Motor neuron (in vitro differentiated cells): ENCODE measurements around the gene CUEDC2. TPM values are rescaled to one million over a fixed set of nuclear protein-coding genes. Genes with fewer than 3 reads are reported as not detected.

Experiments
- ATAC-seq, 8 experiments: fragments of 200-7000 bp; cut with Tn5 transposase; replicated peaks in 6 of 8; 2 replicates each; pipeline ENCODE4 v1.8.0; 2021; ENCODE audit warnings: mild to moderate bottlenecking in 8 of 8, moderate library complexity in 8 of 8
- H3K27ac ChIP-seq, 2 donors: fragments of 250-450 bp; sonication (Bioruptor Pico); 2 replicates each; pipeline ENCODE4 v1.9.0; 2021; ENCODE audit warnings: antibody characterized with exemption in 2 of 2, mild to moderate bottlenecking in 2 of 2, moderate library complexity in 1 of 2
- H3K4me1 ChIP-seq, 2 donors: fragments of 250-450 bp; sonication (Bioruptor Pico); replicated peaks in 1 of 2; 2 replicates each; pipeline ENCODE4 v1.6.1; 2021; ENCODE audit warnings: antibody characterized with exemption in 2 of 2, mild to moderate bottlenecking in 2 of 2, moderate library complexity in 1 of 2
- H3K4me3 ChIP-seq, 5 donors: fragments of 250-450 bp; sonication (Bioruptor Pico); 2 replicates each; pipeline ENCODE4 v1.9.0; 2021; ENCODE audit warnings: antibody characterized with exemption in 5 of 5, mild to moderate bottlenecking in 5 of 5, moderate library complexity in 4 of 5
- WGBS, 10 experiments: fragments of 450-650 bp; shearing (Covaris generic); methylation state at CpG; one replicate each; pipeline ENCODE4 v1.0.0; 2022; 5-methylcytosine and 5-hydroxymethylcytosine counted together
- in situ Hi-C, 9 experiments: fragments of 400-800 bp; cut with MboI; loops; one replicate each; pipeline ENCODE4 v1.15.0; 2021; ENCODE audit warnings: low sequenced_read_pairs in 9 of 9, low pct_unique_long_range_greater_than_20kb in 2 of 9; ENCODE audit not compliant: unreplicated experiment in 9 of 9
- total RNA-seq, 8 experiments: library from RNA; unstranded; fragments of 300-600 nt; gene quantifications; 2 replicates each; pipeline versions ENCODE4 v1.2.3 to v1.2.4, GENCODE V29; 2022

CUEDC2 gene
- total RNA-seq, 8 experiments from 2014 or later = 47.3 to 99.0 (median 71.7) TPM

DNA sequence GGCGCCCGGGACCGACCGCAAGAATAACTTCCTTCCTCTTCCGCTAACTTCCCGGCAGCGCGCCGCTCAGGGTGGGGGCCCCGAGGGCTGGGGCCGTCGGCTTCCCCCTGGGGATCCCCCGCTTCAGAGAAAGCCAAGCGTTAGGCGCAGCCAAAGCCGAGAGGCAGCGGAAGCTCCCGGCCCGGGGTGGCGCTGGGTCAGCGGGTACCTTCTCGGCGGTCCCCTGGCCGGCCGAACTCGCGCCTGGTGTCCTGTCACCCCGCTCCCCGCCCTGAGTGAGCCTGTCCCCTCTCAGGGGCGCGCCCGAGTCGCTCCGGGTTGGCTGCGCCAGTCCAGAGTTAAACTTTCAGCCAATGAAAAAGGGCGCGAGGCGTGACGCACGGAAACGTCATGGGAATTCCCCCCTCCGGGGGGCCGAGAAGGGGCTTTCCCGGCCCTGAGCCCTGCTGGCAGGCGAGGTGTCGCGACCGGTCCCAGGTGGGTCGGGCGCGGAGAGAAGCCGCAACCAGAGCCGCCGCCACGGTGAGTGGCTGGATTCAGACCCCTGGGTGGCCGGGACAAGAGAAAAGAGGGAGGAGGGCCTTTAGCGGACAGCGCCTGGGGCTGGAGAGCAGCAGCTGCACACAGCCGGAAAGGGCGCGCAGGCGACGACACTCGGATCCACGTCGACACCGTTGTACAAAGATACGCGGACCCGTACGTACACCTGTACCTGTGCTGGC lies 38.1 kb downstream of the CUEDC2 start:
- peak overlapping the region; percentile 37 to 77 (median 61) for H3K4me3 ChIP-seq
- H3K27ac ChIP-seq = peak overlapping the region in 1 of 2 donors; percentile 25
- in situ Hi-C loops = loop anchor here in 2 of 9 experiments (25.0 kb wide), 1 partner anchor 193 kb away; no protein-coding TSS in a partner anchor
- peak; percentile 78 to 89 (median 83) for ATAC-seq
- peaks cover 0 to 2% of the 10 kb centered on the region in 2 donors for H3K4me1 ChIP-seq
- 0 to 2% (median 1%) methylated on average over 5 to 11 of the region's 71 CpGs; no CpG with 5 or more reads in 6 of the 10 experiments for WGBS, 10 experiments

GRCh38 chr10:102393411-102394078 lies 38.8 kb downstream of the CUEDC2 start:
- Histone ChIP-seq H3K4me3 (peak overlapping the region; percentile 37 to 77 (median 61)), H3K27ac (no peak overlapping the region), H3K4me1 (peaks cover 0 to 2% of the 10 kb centered on the region in 2 donors)
- 0 to 85% (median 32%) methylated on average over 1 to 17 of the region's 30 CpGs; no CpG with 5 or more reads in 1 of the 10 experiments for WGBS, 10 experiments
- ATAC-seq = peak in 6 of 8 experiments; percentile 75 to 78 (median 76)
- in situ Hi-C loops = loop anchor here in 2 of 9 experiments (25.0 kb wide), 1 partner anchor 194 kb away; no protein-coding TSS in a partner anchor

- WGBS, 10 experiments = 21 to 100% (median 74%) methylated on average over 1 to 3 of the region's 5 CpGs; no CpG with 5 or more reads in 3 of the 10 experiments
- peaks cover 0 to 2% of the 10 kb centered on the region in 2 donors for H3K4me1 ChIP-seq
- ATAC-seq = no peak
- in situ Hi-C loops = loop anchor here in 2 of 9 experiments (25.0 kb wide), 1 partner anchor 195 kb away; no protein-coding TSS in a partner anchor
- H3K4me3 ChIP-seq = no peak overlapping the region
- H3K27ac ChIP-seq = no peak overlapping the region
Observed at GRCh38 chr10:102392306-102392705, 40.1 kb downstream of the CUEDC2 start.

DNA sequence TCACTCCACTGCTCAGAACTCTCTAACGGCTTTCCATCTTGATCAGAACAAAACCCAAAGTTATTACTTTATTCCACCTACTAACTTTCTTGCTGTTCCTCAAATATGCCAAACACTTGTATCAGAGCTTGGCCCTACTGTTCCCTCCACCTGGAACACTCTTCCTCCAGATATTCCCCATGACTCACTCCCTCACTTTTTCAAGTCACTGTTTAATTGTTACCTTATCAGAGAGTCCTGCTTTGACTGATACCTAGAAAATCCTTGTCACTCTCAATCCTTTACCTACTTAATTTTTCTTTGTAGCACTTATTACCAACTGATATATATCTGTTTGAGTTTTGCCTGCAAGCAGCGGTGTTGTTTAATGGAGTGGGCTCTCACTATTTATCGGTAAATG lies 42.5 kb downstream of the CUEDC2 start:
- no peak overlapping the region for H3K4me3 ChIP-seq
- WGBS, 10 experiments = 33 to 100% (median 86%) methylated on average over 1 to 3 of the region's 3 CpGs; no CpG with 5 or more reads in 1 of the 10 experiments
- H3K4me1 ChIP-seq = no peaks in the 10 kb centered on the region
- no peak for ATAC-seq
- in situ Hi-C loops = loop anchor here in 2 of 9 experiments (25.0 kb wide), 1 partner anchor 197 kb away; no protein-coding TSS in a partner anchor
- H3K27ac ChIP-seq = no peak overlapping the region

- H3K27ac ChIP-seq = no peak overlapping the region
- no peak overlapping the region for H3K4me3 ChIP-seq
- WGBS, 10 experiments = 57 to 88% (median 80%) methylated on average over 1 to 3 of the region's 4 CpGs; no CpG with 5 or more reads in 3 of the 10 experiments
- peak in 4 of 8 experiments; percentile 21 to 95 (median 92) for ATAC-seq
- in situ Hi-C loops = loop anchor here in 2 of 9 experiments (25.0 kb wide), 1 partner anchor 202 kb away; no protein-coding TSS in a partner anchor
- no peaks in the 10 kb centered on the region for H3K4me1 ChIP-seq
Observed at GRCh38 chr10:102384606-102385429, 47.6 kb downstream of the CUEDC2 start.

- in situ Hi-C loops = loop anchor here in 2 of 9 experiments (25.0 kb wide), 1 partner anchor 203 kb away; no protein-coding TSS in a partner anchor
- H3K4me1 ChIP-seq = no peaks in the 10 kb centered on the region
- no peak overlapping the region for H3K27ac ChIP-seq
- peak in 3 of 8 experiments; percentile 11 to 33 (median 30) for ATAC-seq
- no peak overlapping the region for H3K4me3 ChIP-seq
- 39 to 71% (median 55%) methylated on average over 1 to 4 of the region's 6 CpGs; no CpG with 5 or more reads in 5 of the 10 experiments for WGBS, 10 experiments
Observed at GRCh38 chr10:102384053-102384452, 48.3 kb downstream of the CUEDC2 start.

- 30 to 100% (median 90%) methylated on average over 2 of the region's 8 CpGs; no CpG with 5 or more reads in 7 of the 10 experiments for WGBS, 10 experiments
- in situ Hi-C loops = loop anchor here in 2 of 9 experiments (25.0 kb wide), 1 partner anchor 204 kb away; no protein-coding TSS in a partner anchor
- peak in 2 of 8 experiments; percentile 12 for ATAC-seq
- H3K4me3 ChIP-seq = no peak overlapping the region
- no peak overlapping the region for H3K27ac ChIP-seq
- H3K4me1 ChIP-seq = no peaks in the 10 kb centered on the region
Observed at GRCh38 chr10:102382871-102383270, 49.5 kb downstream of the CUEDC2 start.

GRCh38 chr10:102381983-102382382 lies 50.4 kb downstream of the CUEDC2 start:
- in situ Hi-C loops = loop anchor here in 2 of 9 experiments (25.0 kb wide), 1 partner anchor 205 kb away; no protein-coding TSS in a partner anchor

DNA sequence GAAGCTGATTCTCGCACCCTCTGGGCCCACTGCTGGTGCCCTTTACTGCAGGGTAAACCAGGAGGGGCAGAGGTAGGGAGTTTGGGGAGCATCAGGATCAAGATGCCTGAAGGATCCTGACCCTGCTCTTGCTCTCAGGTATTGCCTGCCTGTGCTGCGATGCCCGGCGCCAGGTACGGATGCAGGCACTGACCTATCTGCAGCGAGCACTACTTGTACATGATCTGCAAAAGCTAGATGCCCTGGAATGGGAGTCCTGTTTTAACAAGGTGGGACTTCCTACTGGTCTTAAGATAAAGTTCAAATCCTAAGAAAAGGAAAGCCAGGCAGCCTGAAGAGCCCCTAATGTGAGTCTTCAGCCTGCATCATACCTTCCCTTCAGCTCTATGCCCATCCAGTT lies 53.0 kb downstream of the CUEDC2 start:
- ATAC-seq = no peak

More at GRCh38 chr10:102381983-102382382, 50.4 kb downstream of the CUEDC2 start:
- Histone ChIP-seq H3K4me1 (no peaks in the 10 kb centered on the region), H3K4me3 (no peak overlapping the region), H3K27ac (no peak overlapping the region)
- peak in 4 of 8 experiments; percentile 19 to 34 (median 28) for ATAC-seq
- no CpG with 5 or more reads among the region's 9 CpGs for WGBS, 10 experiments

GRCh38 chr10:102376901-102377300 lies 55.5 kb downstream of the CUEDC2 start:
- ATAC-seq = no peak
- no peak overlapping the region for H3K4me3 ChIP-seq
- 87 to 100% (median 94%) methylated on average over 1 to 8 of the region's 12 CpGs; no CpG with 5 or more reads in 4 of the 10 experiments for WGBS, 10 experiments
- in situ Hi-C loops = loop anchor here in 2 of 9 experiments (25.0 kb wide), 1 partner anchor 210 kb away; no protein-coding TSS in a partner anchor
- no peaks in the 10 kb centered on the region for H3K4me1 ChIP-seq
- H3K27ac ChIP-seq = no peak overlapping the region

More for the DNA sequence above, 53.0 kb downstream of the CUEDC2 start:
- no peak overlapping the region for H3K4me3 ChIP-seq
- no peaks in the 10 kb centered on the region for H3K4me1 ChIP-seq
- in situ Hi-C loops = loop anchor here in 2 of 9 experiments (25.0 kb wide), 1 partner anchor 208 kb away; no protein-coding TSS in a partner anchor
- no peak overlapping the region for H3K27ac ChIP-seq
- WGBS, 10 experiments = 90 to 100% (median 95%) methylated on average over 2 to 5 of the region's 6 CpGs; no CpG with 5 or more reads in 6 of the 10 experiments

DNA sequence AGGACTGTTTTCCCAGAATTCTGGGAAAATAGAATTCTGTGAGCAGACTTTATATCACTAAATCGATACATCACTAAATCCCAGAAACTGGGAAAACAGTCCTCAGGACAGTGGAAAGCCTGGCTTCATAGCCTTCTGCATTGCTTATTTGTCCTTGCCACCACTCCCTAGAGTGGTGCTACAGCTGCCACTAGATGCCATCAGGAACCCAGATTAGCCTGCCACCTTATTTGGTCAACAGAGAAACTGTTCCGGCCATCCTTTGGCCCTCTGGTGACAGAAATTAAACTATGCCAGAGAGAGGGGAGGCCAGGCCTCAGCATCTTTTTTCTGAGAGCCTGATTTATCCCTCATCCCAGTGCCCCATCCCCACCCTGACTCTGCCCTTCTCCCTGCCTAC lies 56.5 kb downstream of the CUEDC2 start:
- WGBS, 10 experiments = 75 to 100% (median 100%) methylated on average over 1 to 2 of the region's 2 CpGs; no CpG with 5 or more reads in 5 of the 10 experiments
- no peak overlapping the region for H3K4me3 ChIP-seq
- ATAC-seq = no peak
- no peaks in the 10 kb centered on the region for H3K4me1 ChIP-seq
- in situ Hi-C loops = loop anchor here in 2 of 9 experiments (25.0 kb wide), 1 partner anchor 211 kb away; no protein-coding TSS in a partner anchor
- no peak overlapping the region for H3K27ac ChIP-seq
